DND-41 (cell line): ENCODE data around the gene GRID1.

Experiments used
- CTCF ChIP-seq: IDR thresholded peaks from 2 replicates; pipeline ENCODE4 v1.5.1; 2012; ENCODE audit warnings: borderline replicate concordance, low read length, moderate library complexity, mild to moderate bottlenecking; ENCODE audit not compliant: poor library complexity, severe bottlenecking; ENCODE audit errors: extremely low read depth
- EZH2 ChIP-seq: IDR thresholded peaks from 3 replicates; pipeline ENCODE4 v1.6.1; 2012; ENCODE audit warnings: borderline replicate concordance, low read depth, mild to moderate bottlenecking, moderate library complexity, low read length, inconsistent platforms; ENCODE audit not compliant: severe bottlenecking

DNA sequence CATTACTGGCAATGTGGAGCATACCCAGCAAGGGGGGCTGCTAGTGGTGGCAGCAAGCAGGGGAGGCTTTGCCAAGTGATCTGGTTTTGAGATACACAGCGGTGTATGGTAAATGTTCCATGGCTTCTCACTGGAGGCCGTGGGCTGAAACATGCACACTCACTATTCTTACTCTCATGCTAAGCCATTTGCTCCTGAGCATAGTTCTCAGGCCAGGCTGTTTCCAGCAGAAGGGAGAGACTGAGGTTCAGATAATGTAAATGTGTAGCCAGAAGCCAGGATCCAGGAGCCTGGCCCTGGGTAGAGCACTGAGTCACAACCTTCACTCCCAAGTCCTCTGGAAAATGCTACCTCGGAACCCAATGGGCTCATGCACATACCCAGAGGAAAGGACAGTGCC lies 757.9 kb downstream of the GRID1 start:
- TF ChIP-seq CTCF, result no peak
- no peak for TF ChIP-seq EZH2
